HEK293 (cell line): Measurements from ENCODE around the gene ACOD1.
A peak's percentile ranks its signal among the peaks of the same experiment; 100 is the strongest.
"Not testable (repeated sequence)": the region's sequence is repeated elsewhere in the genome, so short reads cannot be mapped to it uniquely, and the experiment has no call there.

ENCODE experiments used
- CTCF ChIA-PET: fragments of 350-600 bp; formaldehyde crosslinking; extraction: SDS; loops from one replicate; lab custom pipeline; 2021; ENCODE audit warnings: antibody characterized with exemption; lab: Yijun Ruan, JAX
- POLR2A ChIA-PET: fragments of 300-600 bp; formaldehyde crosslinking; extraction: SDS; loops from one replicate; lab custom pipeline; 2020; ENCODE audit warnings: antibody characterized with exemption, inconsistent platforms; lab: Yijun Ruan, JAX
- H3K27ac ChIP-seq: fragments of 200-500 bp; sonication (Bioruptor generic); 2 replicates; pipeline ENCODE4 v1.5.1; 2014; ENCODE audit warnings: low read depth, low read length, control low read depth, inconsistent platforms; ENCODE audit errors: extremely low read depth
- H3K36me3 ChIP-seq, 2 experiments: fragments of 200-500 bp in 1 of 2; sonication (Bioruptor generic) in 1 of 2; 1 replicate in 1 of 2; 2 replicates in 1 of 2; pipeline ENCODE4 v1.5.1; 2014 to 2017; ENCODE audit warnings: inconsistent platforms in 2 of 2, low read length in 2 of 2; ENCODE audit not compliant: control insufficient read depth in 2 of 2, insufficient read depth in 1 of 2
- H3K4me1 ChIP-seq: fragments of 200-500 bp; sonication (Bioruptor generic); 2 replicates; pipeline ENCODE4 v1.5.1; 2014; ENCODE audit warnings: mild to moderate bottlenecking, low read length, inconsistent platforms; ENCODE audit not compliant: control insufficient read depth, insufficient read depth
- H3K4me3 ChIP-seq: 2 replicates; pipeline ENCODE4 v1.5.1; 2011; ENCODE audit warnings: low read depth, mild to moderate bottlenecking, control low read depth, low read length, moderate library complexity
- H3K9me3 ChIP-seq: fragments of 200-500 bp; sonication (Bioruptor generic); 2 replicates; pipeline ENCODE4 v1.5.1; 2014; ENCODE audit warnings: low read depth, low read length, inconsistent platforms; ENCODE audit not compliant: control insufficient read depth, insufficient read depth
- GFI1B ChIP-seq: fragments of 450-650 bp; formaldehyde crosslinking; IDR thresholded peaks from 2 replicates; pipeline ENCODE4 v1.5.1; 2016; ENCODE audit warnings: missing biosample characterization, missing genetic modification characterization
- PATZ1 ChIP-seq: fragments of 450-650 bp; formaldehyde crosslinking; IDR thresholded peaks from 2 replicates; pipeline ENCODE4 v1.5.1; 2016; ENCODE audit warnings: missing biosample characterization, missing genetic modification characterization
- PRDM2 ChIP-seq: fragments of 450-650 bp; formaldehyde crosslinking; IDR thresholded peaks from 2 replicates; pipeline ENCODE4 v1.5.1; 2016; ENCODE audit warnings: missing biosample characterization, missing genetic modification characterization, borderline replicate concordance
- SCRT1 ChIP-seq: fragments of 450-650 bp; formaldehyde crosslinking; IDR thresholded peaks from 2 replicates; pipeline ENCODE4 v1.5.1; 2016; ENCODE audit warnings: missing biosample characterization, missing genetic modification characterization, borderline replicate concordance
- SCRT2 ChIP-seq: fragments of 450-650 bp; formaldehyde crosslinking; IDR thresholded peaks from 2 replicates; pipeline ENCODE4 v1.5.1; 2016; ENCODE audit warnings: missing biosample characterization, missing genetic modification characterization
- SETDB1 ChIP-seq: IDR thresholded peaks from one replicate; pipeline ENCODE4 v1.6.1; 2017; ENCODE audit warnings: mild to moderate bottlenecking, low read length, moderate library complexity, mixed read lengths; ENCODE audit not compliant: insufficient read length
- ZNF140 ChIP-seq: fragments of 450-650 bp; formaldehyde crosslinking; IDR thresholded peaks from 2 replicates; pipeline ENCODE4 v1.5.1; 2016; ENCODE audit warnings: missing biosample characterization, missing genetic modification characterization
- ZNF16 ChIP-seq: fragments of 450-650 bp; formaldehyde crosslinking; IDR thresholded peaks from 2 replicates; pipeline ENCODE4 v1.5.1; 2016; ENCODE audit warnings: low read depth, missing biosample characterization, missing genetic modification characterization
- ZNF169 ChIP-seq: fragments of 450-650 bp; formaldehyde crosslinking; IDR thresholded peaks from 2 replicates; pipeline ENCODE4 v1.5.1; 2016; ENCODE audit warnings: missing biosample characterization, missing genetic modification characterization
- ZNF26 ChIP-seq: fragments of 450-650 bp; formaldehyde crosslinking; IDR thresholded peaks from 2 replicates; pipeline ENCODE4 v1.5.1; 2016; ENCODE audit warnings: missing biosample characterization, missing genetic modification characterization
- ZNF391 ChIP-seq: fragments of 450-650 bp; formaldehyde crosslinking; IDR thresholded peaks from 2 replicates; pipeline ENCODE4 v1.5.1; 2016; ENCODE audit warnings: low read depth, missing biosample characterization, missing genetic modification characterization, borderline replicate concordance
- ZNF394 ChIP-seq: fragments of 450-650 bp; formaldehyde crosslinking; IDR thresholded peaks from 2 replicates; pipeline ENCODE4 v1.5.1; 2016; ENCODE audit warnings: missing biosample characterization, missing genetic modification characterization, mild to moderate bottlenecking, moderate library complexity, borderline replicate concordance
- ZNF501 ChIP-seq: fragments of 450-650 bp; formaldehyde crosslinking; IDR thresholded peaks from 2 replicates; pipeline ENCODE4 v1.5.1; 2016; ENCODE audit warnings: missing biosample characterization, missing genetic modification characterization
- ZNF513 ChIP-seq: fragments of 450-650 bp; IDR thresholded peaks from 2 replicates; pipeline ENCODE4 v1.5.1; 2018; ENCODE audit warnings: missing biosample characterization, missing genetic modification characterization
- ZNF530 ChIP-seq: fragments of 450-650 bp; formaldehyde crosslinking; IDR thresholded peaks from 2 replicates; pipeline ENCODE4 v1.5.1; 2016; ENCODE audit warnings: low read depth, missing biosample characterization, missing genetic modification characterization
- ZNF561 ChIP-seq: fragments of 450-650 bp; IDR thresholded peaks from 2 replicates; pipeline ENCODE4 v1.5.1; 2018; ENCODE audit warnings: missing biosample characterization, missing genetic modification characterization, borderline replicate concordance
- ZNF660 ChIP-seq: fragments of 450-650 bp; IDR thresholded peaks from 2 replicates; pipeline ENCODE4 v1.5.1; 2018; ENCODE audit warnings: missing biosample characterization, mild to moderate bottlenecking, missing genetic modification characterization
- ZNF707 ChIP-seq: fragments of 450-650 bp; formaldehyde crosslinking; IDR thresholded peaks from 2 replicates; pipeline ENCODE4 v1.5.1; 2016; ENCODE audit warnings: missing biosample characterization, missing genetic modification characterization
- ZNF830 ChIP-seq: fragments of 450-650 bp; IDR thresholded peaks from 2 replicates; pipeline ENCODE4 v1.5.0; 2018; ENCODE audit warnings: missing biosample characterization, missing genetic modification characterization, low read depth, mild to moderate bottlenecking, moderate library complexity

Gene ACOD1

GRCh38 chr13:76948149-76948548 is at the start of gene ACOD1:
ACOD1 (plus strand) TSS chr13:76948511; CDS start chr13:76948559, 48 bp downstream.
- POLR2A ChIA-PET, result no interaction called here
- no peak within 1 kb of the TSS for H3K4me3 ChIP-seq
- CTCF ChIA-PET, result no interaction called here
- no peaks in the 10 kb centered on the region for H3K9me3 ChIP-seq
- no peaks in the 10 kb centered on the region for H3K4me1 ChIP-seq
- no peak for TF ChIP-seq GFI1B
- H3K27ac ChIP-seq, result no peak within 1 kb of the TSS
- no peaks in the 10 kb centered on the region for H3K36me3 ChIP-seq

- TF ChIP-seq ZNF707 (tag by site-specific recombination), result peak; percentile 89
- TF ChIP-seq SETDB1, result peak; percentile 70
- TF ChIP-seq, all 188 proteins: peak for 2; not testable (repeated sequence) for 186
- H3K4me1 ChIP-seq, H3K4me3 ChIP-seq, H3K9me3 ChIP-seq, H3K36me3 ChIP-seq, POLR2A ChIA-PET, H3K27ac ChIP-seq: not testable (repeated sequence)
- CTCF ChIA-PET, result interaction anchor here (0.6 to 1.5 kb wide), 2 partner anchors 81 to 690 kb away, joined by 6 to 8 read pairs; no protein-coding TSS in a partner anchor
Observed at GRCh38 chr13:76899066-76899465, 49.2 kb upstream of the ACOD1 start.

GRCh38 chr13:76903544-76904162 is 44.7 kb upstream of the ACOD1 start:
- Histone ChIP-seq H3K4me1 (no peaks in the 10 kb centered on the region), H3K4me3 (no peak overlapping the region), H3K36me3 (no peaks in the 10 kb centered on the region), H3K27ac (no peak overlapping the region), H3K9me3 (no peaks in the 10 kb centered on the region)
- POLR2A ChIA-PET, result interaction anchor here (0.7 kb wide), 1 partner anchor 18 kb away, joined by 4 read pairs; no protein-coding TSS in a partner anchor
- CTCF ChIA-PET, result interaction anchor here (0.6 to 1.5 kb wide), 27 partner anchors 9 to 1342 kb away, joined by 3 to 10 read pairs (median 4); no protein-coding TSS in a partner anchor
- TF ChIP-seq ZNF561 (tag by site-specific recombination), result no peak
- peak; percentile 58; the same call in 1 of the 2 replicates for TF ChIP-seq ZNF513 (tag by site-specific recombination)
- no peak for TF ChIP-seq ZNF26
- no peak for TF ChIP-seq ZNF140
- no peak for TF ChIP-seq ZNF394
- TF ChIP-seq ZNF391 (tag by site-specific recombination), result 0 out of 2 replicates have a peak, but pooled peaks have one; percentile 25
- TF ChIP-seq ZNF169 (tag by site-specific recombination), result no peak
- TF ChIP-seq ZNF501, result no peak
- TF ChIP-seq PATZ1 (tag by site-specific recombination), result no peak
- no peak for TF ChIP-seq ZNF530 (tag by site-specific recombination)
- no peak for TF ChIP-seq ZNF830 (tag by site-specific recombination)
- TF ChIP-seq SCRT2 (tag by site-specific recombination), result peak; percentile 82
- no peak for TF ChIP-seq ZNF16
- TF ChIP-seq PRDM2 (tag by site-specific recombination), result no peak
- TF ChIP-seq ZNF660 (tag by site-specific recombination), result peak; percentile 33; the same call in 1 of the 2 replicates
- TF ChIP-seq SCRT1 (tag by site-specific recombination), result 0 out of 2 replicates have a peak, but pooled peaks have one; percentile 39
